H9 (cell line): Measurements from ENCODE around the gene PODXL2. TPM values are rescaled to one million over a fixed set of nuclear protein-coding genes. Genes with fewer than 3 reads are reported as not detected.

Source experiments
- DNase-seq: peaks from one replicate; pipeline ENCODE4 v3.0.0-alpha.2; 2017
- H2AFZ ChIP-seq: one replicate; pipeline ENCODE4 v1.6.1; 2013; ENCODE audit warnings: mild to moderate bottlenecking, low read length, control low read depth, moderate library complexity
- H2AK5ac ChIP-seq: 2 replicates; pipeline ENCODE4 v1.6.1; 2013; ENCODE audit warnings: low read length, control low read depth, mixed read lengths; ENCODE audit not compliant: insufficient read length
- H2BK120ac ChIP-seq: one replicate; pipeline ENCODE4 v1.6.1; 2013; ENCODE audit warnings: low read depth, mild to moderate bottlenecking, low read length, control low read depth, inconsistent platforms; ENCODE audit not compliant: poor library complexity, severe bottlenecking
- H2BK12ac ChIP-seq: 2 replicates; pipeline ENCODE4 v1.6.1; 2013; ENCODE audit warnings: low read length, control low read depth, mixed read lengths, low read depth; ENCODE audit not compliant: insufficient read length
- H2BK15ac ChIP-seq: 2 replicates; pipeline ENCODE4 v1.6.1; 2013; ENCODE audit warnings: low read depth, low read length, control low read depth
- H2BK20ac ChIP-seq: one replicate; pipeline ENCODE4 v1.6.1; 2013; ENCODE audit warnings: low read depth, mild to moderate bottlenecking, low read length, control low read depth, inconsistent platforms; ENCODE audit not compliant: poor library complexity, severe bottlenecking
- H2BK5ac ChIP-seq: 2 replicates; pipeline ENCODE4 v1.6.1; 2013; ENCODE audit warnings: low read length, control low read depth, mixed read lengths; ENCODE audit not compliant: insufficient read length
- H3K14ac ChIP-seq: 2 replicates; pipeline ENCODE4 v1.6.1; 2013; ENCODE audit warnings: low read length, control low read depth; ENCODE audit not compliant: insufficient read depth
- H3K18ac ChIP-seq: 2 replicates; pipeline ENCODE4 v1.6.1; 2013; ENCODE audit warnings: low read depth, mild to moderate bottlenecking, mixed read lengths, low read length, control low read depth; ENCODE audit not compliant: insufficient read length
- H3K23ac ChIP-seq: 2 replicates; pipeline ENCODE4 v1.6.1; 2013; ENCODE audit warnings: low read length, control low read depth, mixed read lengths, low read depth; ENCODE audit not compliant: insufficient read length
- H3K23me2 ChIP-seq: 2 replicates; pipeline ENCODE4 v1.6.1; 2013; ENCODE audit warnings: low read depth, mild to moderate bottlenecking, mixed read lengths, low read length, control low read depth; ENCODE audit not compliant: insufficient read length, poor library complexity, severe bottlenecking
- H3K27ac ChIP-seq: 2 replicates; pipeline ENCODE4 v1.5.1; 2013; ENCODE audit warnings: low read length, control low read depth, mixed read lengths, low read depth; ENCODE audit not compliant: insufficient read length
- H3K27me3 ChIP-seq: 2 replicates; pipeline ENCODE4 v1.6.1; 2013; ENCODE audit warnings: low read length, control low read depth, inconsistent platforms; ENCODE audit not compliant: insufficient read depth
- H3K4ac ChIP-seq: 2 replicates; pipeline ENCODE4 v1.6.1; 2013; ENCODE audit warnings: low read depth, mild to moderate bottlenecking, control low read depth, inconsistent platforms, low read length, moderate library complexity
- H3K4me1 ChIP-seq: 2 replicates; pipeline ENCODE4 v1.6.1; 2013; ENCODE audit warnings: low read length, control low read depth, inconsistent platforms; ENCODE audit not compliant: insufficient read depth
- H3K4me2 ChIP-seq: 2 replicates; pipeline ENCODE4 v1.6.1; 2013; ENCODE audit warnings: low read length, control low read depth, mixed read lengths; ENCODE audit not compliant: insufficient read length, insufficient read depth
- H3K56ac ChIP-seq: 2 replicates; pipeline ENCODE4 v1.6.1; 2013; ENCODE audit warnings: low read depth, mild to moderate bottlenecking, mixed read lengths, low read length, control low read depth; ENCODE audit not compliant: insufficient read length
- H3K79me1 ChIP-seq: 2 replicates; pipeline ENCODE4 v1.6.1; 2013; ENCODE audit warnings: low read depth, mild to moderate bottlenecking, moderate library complexity, low read length, control low read depth, inconsistent platforms; ENCODE audit not compliant: insufficient read depth, poor library complexity, severe bottlenecking
- H3K79me2 ChIP-seq: 2 replicates; pipeline ENCODE4 v1.6.1; 2013; ENCODE audit warnings: low read length, control low read depth, inconsistent platforms; ENCODE audit not compliant: insufficient read depth
- H3K9ac ChIP-seq: 2 replicates; pipeline ENCODE4 v1.6.1; 2013; ENCODE audit warnings: low read length, control low read depth, mixed read lengths; ENCODE audit not compliant: insufficient read length; ENCODE audit errors: extremely low read depth
- H3K9me3 ChIP-seq: one replicate; pipeline ENCODE4 v1.6.1; 2013; ENCODE audit warnings: low read depth, low read length, inconsistent platforms; ENCODE audit not compliant: control insufficient read depth
- H3T11ph ChIP-seq: one replicate; pipeline ENCODE4 v1.6.1; 2013; ENCODE audit warnings: mild to moderate bottlenecking, low read length, control low read depth, inconsistent platforms
- H4K20me1 ChIP-seq: one replicate; pipeline ENCODE4 v1.6.1; 2013; ENCODE audit not compliant: control insufficient read depth, insufficient read length, insufficient read depth
- H4K5ac ChIP-seq: 2 replicates; pipeline ENCODE4 v1.6.1; 2013; ENCODE audit warnings: low read depth, mild to moderate bottlenecking, mixed read lengths, low read length, control low read depth; ENCODE audit not compliant: insufficient read length
- H4K8ac ChIP-seq: replicated peaks from 2 replicates; pipeline ENCODE4 v1.6.1; 2013; ENCODE audit warnings: low read length, control low read depth, mixed read lengths, low read depth; ENCODE audit not compliant: insufficient read length
- H4K91ac ChIP-seq: 2 replicates; pipeline ENCODE4 v1.6.1; 2013; ENCODE audit warnings: low read depth, mild to moderate bottlenecking, moderate library complexity, mixed read lengths, low read length, control low read depth; ENCODE audit not compliant: insufficient read length
- H3K27ac Mint-ChIP-seq, 3 experiments: 2 replicates in 2 of 3; 3 replicates in 1 of 3; pipeline ENCODE4 v1.8.0; 2020 to 2021; ENCODE audit warnings: mixed read lengths in 3 of 3, mild to moderate bottlenecking in 1 of 3, moderate library complexity in 1 of 3
- H3K27me3 Mint-ChIP-seq: 2 replicates; pipeline ENCODE4 v1.8.0; 2021; ENCODE audit warnings: low read depth, mild to moderate bottlenecking, moderate library complexity, mixed read lengths
- H3K36me3 Mint-ChIP-seq, 3 experiments: 2 replicates in 2 of 3; 3 replicates in 1 of 3; pipeline ENCODE4 v1.8.0; 2020 to 2021; ENCODE audit warnings: low read depth in 3 of 3, mixed read lengths in 3 of 3; ENCODE audit not compliant: insufficient read depth in 1 of 3
- H3K4me1 Mint-ChIP-seq, 2 experiments: 2 replicates each; pipeline ENCODE4 v1.8.0; 2020; ENCODE audit warnings: mixed read lengths in 2 of 2
- H3K4me3 Mint-ChIP-seq, 2 experiments: 2 replicates in 1 of 2; 3 replicates in 1 of 2; pipeline ENCODE4 v1.8.0; 2020 to 2021; ENCODE audit warnings: mild to moderate bottlenecking in 2 of 2, mixed read lengths in 2 of 2, moderate library complexity in 1 of 2
- H3K9me3 Mint-ChIP-seq, 2 experiments: 2 replicates in 1 of 2; 3 replicates in 1 of 2; pipeline ENCODE4 v1.8.0; 2020; ENCODE audit warnings: mild to moderate bottlenecking in 2 of 2, mixed read lengths in 2 of 2, moderate library complexity in 1 of 2
- CTCF ChIP-seq: fragments of 200-600 bp; sonication (generic); conservative IDR thresholded peaks from 3 replicates; pipeline ENCODE4 v1.8.0; 2021; ENCODE audit warnings: antibody characterized with exemption, mild to moderate bottlenecking
- WGBS: extraction: QIAGEN DNeasy Blood & Tissue Kit; methylation state at CpG from one replicate; pipeline ENCODE4 v1.1.7; 2013; ENCODE audit warnings: missing lambda C conversion rate, low lambda C conversion rate, mixed read lengths; ENCODE audit not compliant: insufficient read length; ENCODE audit errors: extremely low coverage; 5-methylcytosine and 5-hydroxymethylcytosine counted together
- total RNA-seq: library from RNA; stranded (reverse); gene quantifications from 2 replicates; pipeline ENCODE4 v1.2.1, GENCODE V29; 2021

Gene PODXL2
- total RNA-seq, 1 experiment from 2014 or later: 24.6 TPM

GRCh38 chr3:127616836-127617605 lies 12.0 kb upstream of the PODXL2 start:
- Histone ChIP-seq H3K79me2 (no peaks in the 10 kb centered on the region), H2BK120ac (no peak overlapping the region), H2BK12ac (no peak overlapping the region), H4K5ac (no peak overlapping the region), H2BK20ac (no peak overlapping the region), H4K20me1 (no peaks in the 10 kb centered on the region), H3K23me2 (no peaks in the 10 kb centered on the region), H3K4me1 (no peaks in the 10 kb centered on the region), H3K56ac (no peak overlapping the region), H3K79me1 (peaks cover 5% of the 10 kb centered on the region), H3K9me3 (no peaks in the 10 kb centered on the region), H2BK15ac (no peak overlapping the region), H3K4ac (no peak overlapping the region), H3K23ac (no peak overlapping the region), H2AFZ (no peak overlapping the region), H4K91ac (no peak overlapping the region), H3K18ac (no peak overlapping the region), H3K27me3 (no peaks in the 10 kb centered on the region), H3K14ac (no peak overlapping the region), H3K4me2 (no peak overlapping the region), H3K27ac (no peak overlapping the region), H2AK5ac (no peak overlapping the region), H3K9ac (no peak overlapping the region), H3T11ph (no peak overlapping the region), H4K8ac (no peak overlapping the region), H2BK5ac (no peak overlapping the region)
- H3K9me3 Mint-ChIP-seq: no peaks in the 10 kb centered on the region
- no peaks in the 10 kb centered on the region for H3K27me3 Mint-ChIP-seq
- H3K27ac Mint-ChIP-seq: 0 out of 7 replicates have a peak overlapping the region, but pooled peaks of 1 of the 3 experiments have one; percentile 12
- no peak overlapping the region for H3K4me3 Mint-ChIP-seq
- H3K4me1 Mint-ChIP-seq: 0 out of 4 replicates have a peak, but pooled peaks cover 2 to 5% of the 10 kb centered on the region in 2 experiments
- H3K36me3 Mint-ChIP-seq: peaks cover 75 to 97% (median 97%) of the 10 kb centered on the region in 3 experiments; a peak in 6 of 7 replicates
- TF ChIP-seq CTCF: no peak
- no CpG with 5 or more reads among the region's 26 CpGs for WGBS
- no peak for DNase-seq
